ENCODE measurements around the gene U2AF1L4. TPM values are rescaled to one million over a fixed set of nuclear protein-coding genes. Genes with fewer than 3 reads are reported as not detected.
A peak's percentile ranks its signal among the peaks of the same experiment; 100 is the strongest.

The U2AF1L4 gene
- total and polyA plus RNA-seq, 9 donors, result 10.6 to 17.6 (median 14.1) TPM

GRCh38 chr19:35781650-35782049 is 36.4 kb upstream of the U2AF1L4 start:
- Histone ChIP-seq H3K36me3 (ENCODE audit: control insufficient read depth, insufficient read depth, low read length) (peaks cover 49% of the 10 kb centered on the region), H3K4me3 (ENCODE audit: low read length) (no peak overlapping the region), H3K4me1 (ENCODE audit: control insufficient read depth, insufficient read depth, low read length) (peaks cover 6% of the 10 kb centered on the region), H3K27me3 (ENCODE audit: control insufficient read depth, insufficient read depth, low read length) (no peaks in the 10 kb centered on the region), H3K9me3 (replicated peaks; ENCODE audit: control insufficient read depth, low read depth, low read length) (no peaks in the 10 kb centered on the region), H3K27ac (ENCODE audit: low read length) (no peak overlapping the region)
- no peak for DNase-seq
- WGBS (ENCODE audit: insufficient coverage), result 58% methylated on average over 8 of the region's 9 CpGs

- Histone ChIP-seq H3K27ac (ENCODE audit: low read length) (no peak overlapping the region), H3K36me3 (ENCODE audit: control insufficient read depth, insufficient read depth, low read length) (peaks cover 49% of the 10 kb centered on the region), H3K9me3 (replicated peaks; ENCODE audit: control insufficient read depth, low read depth, low read length) (no peaks in the 10 kb centered on the region), H3K4me3 (ENCODE audit: low read length) (no peak overlapping the region), H3K4me1 (ENCODE audit: control insufficient read depth, insufficient read depth, low read length) (peaks cover 12% of the 10 kb centered on the region), H3K27me3 (ENCODE audit: control insufficient read depth, insufficient read depth, low read length) (no peaks in the 10 kb centered on the region)
- WGBS (ENCODE audit: insufficient coverage), result 94% methylated on average over 15 of the region's 20 CpGs
- no peak for DNase-seq
Measured at GRCh38 chr19:35780717-35781116, 35.5 kb upstream of the U2AF1L4 start.

- Histone ChIP-seq H3K36me3 (ENCODE audit: control insufficient read depth, insufficient read depth, low read length) (peaks cover 46% of the 10 kb centered on the region), H3K9me3 (replicated peaks; ENCODE audit: control insufficient read depth, low read depth, low read length) (no peaks in the 10 kb centered on the region), H3K4me3 (ENCODE audit: low read length) (no peak overlapping the region), H3K27ac (ENCODE audit: low read length) (no peak overlapping the region), H3K4me1 (ENCODE audit: control insufficient read depth, insufficient read depth, low read length) (peaks cover 13% of the 10 kb centered on the region), H3K27me3 (ENCODE audit: control insufficient read depth, insufficient read depth, low read length) (no peaks in the 10 kb centered on the region)
- DNase-seq, result no peak
- 89% methylated on average over 7 of the region's 16 CpGs for WGBS (ENCODE audit: insufficient coverage)
Measured at GRCh38 chr19:35780058-35780457, 34.8 kb upstream of the U2AF1L4 start.

- no peak overlapping the region for H3K4me3 ChIP-seq (ENCODE audit: low read length)
- H3K27me3 ChIP-seq (ENCODE audit: control insufficient read depth, insufficient read depth, low read length), result no peaks in the 10 kb centered on the region
- no peak overlapping the region for H3K27ac ChIP-seq (ENCODE audit: low read length)
- WGBS (ENCODE audit: insufficient coverage), result 87% methylated on average over 8 of the region's 8 CpGs
- DNase-seq, result no peak
- peaks cover 43% of the 10 kb centered on the region for H3K36me3 ChIP-seq (ENCODE audit: control insufficient read depth, insufficient read depth, low read length)
- no peaks in the 10 kb centered on the region for H3K9me3 ChIP-seq (replicated peaks; ENCODE audit: control insufficient read depth, low read depth, low read length)
- peaks cover 21% of the 10 kb centered on the region for H3K4me1 ChIP-seq (ENCODE audit: control insufficient read depth, insufficient read depth, low read length)
Measured at GRCh38 chr19:35779033-35779432, 33.8 kb upstream of the U2AF1L4 start.

- no peak overlapping the region for H3K27ac ChIP-seq (ENCODE audit: low read length)
- WGBS (ENCODE audit: insufficient coverage), result 93% methylated on average over 4 of the region's 7 CpGs
- H3K9me3 ChIP-seq (replicated peaks; ENCODE audit: control insufficient read depth, low read depth, low read length), result no peaks in the 10 kb centered on the region
- H3K27me3 ChIP-seq (ENCODE audit: control insufficient read depth, insufficient read depth, low read length), result no peaks in the 10 kb centered on the region
- DNase-seq, result no peak
- H3K4me1 ChIP-seq (ENCODE audit: control insufficient read depth, insufficient read depth, low read length), result peaks cover 21% of the 10 kb centered on the region
- H3K4me3 ChIP-seq (ENCODE audit: low read length), result no peak overlapping the region
- H3K36me3 ChIP-seq (ENCODE audit: control insufficient read depth, insufficient read depth, low read length), result peaks cover 42% of the 10 kb centered on the region
Measured at GRCh38 chr19:35777961-35778360, 32.7 kb upstream of the U2AF1L4 start.

GRCh38 chr19:35777086-35777841 is 32.0 kb upstream of the U2AF1L4 start:
- peaks cover 36% of the 10 kb centered on the region for H3K36me3 ChIP-seq (ENCODE audit: control insufficient read depth, insufficient read depth, low read length)
- no peak overlapping the region for H3K4me3 ChIP-seq (ENCODE audit: low read length)
- H3K9me3 ChIP-seq (replicated peaks; ENCODE audit: control insufficient read depth, low read depth, low read length), result no peaks in the 10 kb centered on the region
- 26% methylated on average over 12 of the region's 19 CpGs for WGBS (ENCODE audit: insufficient coverage)
- no peak overlapping the region for H3K27ac ChIP-seq (ENCODE audit: low read length)
- no peaks in the 10 kb centered on the region for H3K27me3 ChIP-seq (ENCODE audit: control insufficient read depth, insufficient read depth, low read length)
- peak; percentile 46 for DNase-seq
- H3K4me1 ChIP-seq (ENCODE audit: control insufficient read depth, insufficient read depth, low read length), result peaks cover 21% of the 10 kb centered on the region

- no peak overlapping the region for H3K27ac ChIP-seq (ENCODE audit: low read length)
- peak overlapping the region; percentile 72 for H3K4me3 ChIP-seq (ENCODE audit: low read length)
- 16% methylated on average over 8 of the region's 13 CpGs for WGBS (ENCODE audit: insufficient coverage)
- H3K9me3 ChIP-seq (replicated peaks; ENCODE audit: control insufficient read depth, low read depth, low read length), result no peaks in the 10 kb centered on the region
- peaks cover 26% of the 10 kb centered on the region for H3K36me3 ChIP-seq (ENCODE audit: control insufficient read depth, insufficient read depth, low read length)
- DNase-seq, result peak; percentile 33
- H3K27me3 ChIP-seq (ENCODE audit: control insufficient read depth, insufficient read depth, low read length), result no peaks in the 10 kb centered on the region
- peaks cover 21% of the 10 kb centered on the region for H3K4me1 ChIP-seq (ENCODE audit: control insufficient read depth, insufficient read depth, low read length)
Measured at GRCh38 chr19:35776102-35776788, 31.0 kb upstream of the U2AF1L4 start.

- Histone ChIP-seq H3K4me3 (ENCODE audit: low read length) (peak within 1 kb of the TSS; percentile 72), H3K9me3 (replicated peaks; ENCODE audit: control insufficient read depth, low read depth, low read length) (no peaks in the 10 kb centered on the region), H3K27ac (ENCODE audit: low read length) (no peak within 1 kb of the TSS), H3K36me3 (ENCODE audit: control insufficient read depth, insufficient read depth, low read length) (peaks cover 21% of the 10 kb centered on the region), H3K27me3 (ENCODE audit: control insufficient read depth, insufficient read depth, low read length) (no peaks in the 10 kb centered on the region), H3K4me1 (ENCODE audit: control insufficient read depth, insufficient read depth, low read length) (peaks cover 21% of the 10 kb centered on the region)
- WGBS (ENCODE audit: insufficient coverage), result under 1% methylated on average over 76 of the region's 82 CpGs
- DNase-seq, result peak; percentile 99
Measured at GRCh38 chr19:35775298-35776101, 30.3 kb upstream of the U2AF1L4 start, which contains the start of gene ARHGAP33. Gene ARHGAP33 (plus strand): TSS chr19:35775564. CDS start chr19:35775659, 95 bp downstream.

- Histone ChIP-seq H3K4me3 (ENCODE audit: low read length) (peak overlapping the region; percentile 24), H3K27ac (ENCODE audit: low read length) (no peak overlapping the region), H3K9me3 (replicated peaks; ENCODE audit: control insufficient read depth, low read depth, low read length) (no peaks in the 10 kb centered on the region), H3K27me3 (ENCODE audit: control insufficient read depth, insufficient read depth, low read length) (no peaks in the 10 kb centered on the region), H3K4me1 (ENCODE audit: control insufficient read depth, insufficient read depth, low read length) (peaks cover 21% of the 10 kb centered on the region), H3K36me3 (ENCODE audit: control insufficient read depth, insufficient read depth, low read length) (peaks cover 18% of the 10 kb centered on the region)
- WGBS (ENCODE audit: insufficient coverage), result 31% methylated on average over 9 of the region's 9 CpGs
- no peak for DNase-seq
Measured at GRCh38 chr19:35775046-35775297, 29.8 kb upstream of the U2AF1L4 start.

Data from muscle of leg (tissue), 11 donors.